Fibroblast of villous mesenchyme (primary cell): Measurements from ENCODE around the gene DCUN1D3. TPM values are rescaled to one million over a fixed set of nuclear protein-coding genes. Genes with fewer than 3 reads are reported as not detected.
A peak's percentile ranks its signal among the peaks of the same experiment; 100 is the strongest.

Source experiments
- DNase-seq: peaks from one replicate; pipeline ENCODE4 v3.0.0-alpha.2; 2010; ENCODE audit warnings: low read depth
- H3K4me3 ChIP-seq: 2 replicates; pipeline ENCODE4 v1.5.1; 2011; ENCODE audit warnings: low read depth, mild to moderate bottlenecking, low read length
- CTCF ChIP-seq: IDR thresholded peaks from 2 replicates; pipeline ENCODE4 v1.5.1; 2012; ENCODE audit warnings: low read depth, mild to moderate bottlenecking, low read length; ENCODE audit not compliant: insufficient read depth
- total RNA-seq: library from RNA; depleted of rRNA; stranded (reverse); fragments of >200 nt; gene quantifications from 2 replicates; pipeline ENCODE4 v1.2.3, GENCODE V29; 2012

Gene DCUN1D3
- total RNA-seq, 1 donor = 52.2 TPM

GRCh38 chr16:20905576-20905975 lies 5.4 kb upstream of the DCUN1D3 start:
- peak; percentile 36 for DNase-seq
- H3K4me3 ChIP-seq = no peak overlapping the region
- TF ChIP-seq CTCF = no peak

- no peak overlapping the region for H3K4me3 ChIP-seq
- DNase-seq = peak; percentile 82
- no peak for TF ChIP-seq CTCF
Measured at GRCh38 chr16:20904507-20905081, 4.4 kb upstream of the DCUN1D3 start.

GRCh38 chr16:20903899-20904506 lies 3.8 kb upstream of the DCUN1D3 start:
- DNase-seq = no peak
- H3K4me3 ChIP-seq = no peak overlapping the region
- TF ChIP-seq CTCF = no peak

GRCh38 chr16:20903116-20903898 lies 3.1 kb upstream of the DCUN1D3 start:
- peak; percentile 64 for DNase-seq
- H3K4me3 ChIP-seq = no peak overlapping the region
- TF ChIP-seq CTCF = no peak

GRCh38 chr16:20902426-20902825 lies 2.3 kb upstream of the DCUN1D3 start:
- TF ChIP-seq CTCF = no peak
- no peak for DNase-seq
- no peak overlapping the region for H3K4me3 ChIP-seq

GRCh38 chr16:20901436-20902112 lies 1.4 kb upstream of the DCUN1D3 start:
- no peak for TF ChIP-seq CTCF
- DNase-seq = peak; percentile 60

More at GRCh38 chr16:20901436-20902112, 1.4 kb upstream of the DCUN1D3 start:
- H3K4me3 ChIP-seq = peak overlapping the region; percentile 97
